Activated effector memory CD4-positive, alpha-beta T cell treated with anti-CD3 and anti-CD28 coated beads, Interleukin-2, amount 50 U/mL, for 16 hours (primary cell): ENCODE results near the gene RFTN1.

ENCODE experiments used
- DNase-seq: peaks from one replicate; pipeline ENCODE4 v3.0.0-alpha.2; 2020

RFTN1 gene

GRCh38 chr3:16463119-16463518 is 50.4 kb downstream of the RFTN1 start:
- DNase-seq = no peak

GRCh38 chr3:16462679-16463078 is 50.8 kb downstream of the RFTN1 start:
- DNase-seq = no peak

- no peak for DNase-seq
Measured at GRCh38 chr3:16461463-16462245, 51.8 kb downstream of the RFTN1 start.

- DNase-seq = no peak
Measured at GRCh38 chr3:16460886-16461285, 52.6 kb downstream of the RFTN1 start.

GRCh38 chr3:16460273-16460672 is 53.2 kb downstream of the RFTN1 start:
- no peak for DNase-seq

- no peak for DNase-seq
Measured at GRCh38 chr3:16456784-16457415, 56.6 kb downstream of the RFTN1 start.

GRCh38 chr3:16455966-16456365 is 57.5 kb downstream of the RFTN1 start:
- no peak for DNase-seq

- DNase-seq = no peak
Measured at GRCh38 chr3:16455001-16455400, 58.5 kb downstream of the RFTN1 start.

- DNase-seq = no peak
Measured at GRCh38 chr3:16452261-16452660, 61.2 kb downstream of the RFTN1 start.

GRCh38 chr3:16449369-16449768 is 64.1 kb downstream of the RFTN1 start:
- DNase-seq = no peak

GRCh38 chr3:16448639-16449070 is 64.8 kb downstream of the RFTN1 start:
- DNase-seq = peak; percentile 64

GRCh38 chr3:16447135-16447534 is 66.4 kb downstream of the RFTN1 start:
- DNase-seq = no peak

GRCh38 chr3:16444344-16444743 is 69.2 kb downstream of the RFTN1 start:
- DNase-seq = no peak

- DNase-seq = no peak
Measured at GRCh38 chr3:16442730-16443129, 70.8 kb downstream of the RFTN1 start.

GRCh38 chr3:16441371-16441875 is 72.1 kb downstream of the RFTN1 start:
- DNase-seq = no peak

GRCh38 chr3:16439848-16440708 is 73.4 kb downstream of the RFTN1 start:
- no peak for DNase-seq

- DNase-seq = no peak
Measured at GRCh38 chr3:16439163-16439847, 74.2 kb downstream of the RFTN1 start.

GRCh38 chr3:16437640-16438039 is 75.9 kb downstream of the RFTN1 start:
- DNase-seq = no peak

GRCh38 chr3:16433701-16434151 is 79.8 kb downstream of the RFTN1 start:
- DNase-seq = no peak

GRCh38 chr3:16432714-16433113 is 80.8 kb downstream of the RFTN1 start:
- DNase-seq = no peak

- DNase-seq = no peak
Measured at GRCh38 chr3:16430717-16431630, 82.5 kb downstream of the RFTN1 start.

GRCh38 chr3:16429086-16429485 is 84.4 kb downstream of the RFTN1 start:
- no peak for DNase-seq
